Stimulated activated naive CD8-positive, alpha-beta T cell treated with anti-CD3 and anti-CD28 coated beads, Interleukin-15, amount 100 ng/mL, for 72 hours (primary cell): Measurements from ENCODE around the gene PARD6B.

Source experiments
- ATAC-seq: fragments of 150-1000 bp; cut with Tn5 transposase; 2 replicates; pipeline ENCODE4 v1.10.0; 2021; ENCODE audit warnings: mild to moderate bottlenecking, moderate library complexity
- DNase-seq, 2 donors: peaks; one replicate each; pipeline ENCODE4 v3.0.0; 2021 to 2022
- H3K27ac Mint-ChIP-seq, 2 donors: one replicate each; pipeline ENCODE4 v1.8.0; 2022; ENCODE audit warnings: mild to moderate bottlenecking in 2 of 2, mixed read lengths in 2 of 2, moderate library complexity in 2 of 2
- H3K27me3 Mint-ChIP-seq: one replicate; pipeline ENCODE4 v1.8.0; 2022; ENCODE audit warnings: mixed read lengths
- H3K4me1 Mint-ChIP-seq: one replicate; pipeline ENCODE4 v1.8.0; 2022; ENCODE audit warnings: mild to moderate bottlenecking, mixed read lengths
- H3K4me3 Mint-ChIP-seq, 2 donors: one replicate each; pipeline ENCODE4 v1.8.0; 2022; ENCODE audit warnings: mild to moderate bottlenecking in 2 of 2, mixed read lengths in 2 of 2, moderate library complexity in 1 of 2
- H3K9me3 Mint-ChIP-seq, 2 donors: one replicate each; pipeline ENCODE4 v1.8.0; 2022; ENCODE audit warnings: mixed read lengths in 2 of 2

Gene PARD6B

GRCh38 chr20:50727792-50728485 lies 3.4 kb upstream of the PARD6B start:
- H3K4me3 Mint-ChIP-seq, result no peak overlapping the region
- H3K9me3 Mint-ChIP-seq, result no peaks in the 10 kb centered on the region
- H3K27ac Mint-ChIP-seq, result no peak overlapping the region
- ATAC-seq (no peak), DNase-seq (no peak)
- H3K27me3 Mint-ChIP-seq, result no peaks in the 10 kb centered on the region
- peaks cover 16% of the 10 kb centered on the region for H3K4me1 Mint-ChIP-seq

GRCh38 chr20:50728486-50728980 lies 2.8 kb upstream of the PARD6B start:
- peaks cover 16% of the 10 kb centered on the region for H3K4me1 Mint-ChIP-seq
- no peak overlapping the region for H3K4me3 Mint-ChIP-seq
- H3K27me3 Mint-ChIP-seq, result no peaks in the 10 kb centered on the region
- no peak for ATAC-seq
- H3K9me3 Mint-ChIP-seq, result no peaks in the 10 kb centered on the region
- H3K27ac Mint-ChIP-seq, result no peak overlapping the region
- DNase-seq, result no peak

DNA sequence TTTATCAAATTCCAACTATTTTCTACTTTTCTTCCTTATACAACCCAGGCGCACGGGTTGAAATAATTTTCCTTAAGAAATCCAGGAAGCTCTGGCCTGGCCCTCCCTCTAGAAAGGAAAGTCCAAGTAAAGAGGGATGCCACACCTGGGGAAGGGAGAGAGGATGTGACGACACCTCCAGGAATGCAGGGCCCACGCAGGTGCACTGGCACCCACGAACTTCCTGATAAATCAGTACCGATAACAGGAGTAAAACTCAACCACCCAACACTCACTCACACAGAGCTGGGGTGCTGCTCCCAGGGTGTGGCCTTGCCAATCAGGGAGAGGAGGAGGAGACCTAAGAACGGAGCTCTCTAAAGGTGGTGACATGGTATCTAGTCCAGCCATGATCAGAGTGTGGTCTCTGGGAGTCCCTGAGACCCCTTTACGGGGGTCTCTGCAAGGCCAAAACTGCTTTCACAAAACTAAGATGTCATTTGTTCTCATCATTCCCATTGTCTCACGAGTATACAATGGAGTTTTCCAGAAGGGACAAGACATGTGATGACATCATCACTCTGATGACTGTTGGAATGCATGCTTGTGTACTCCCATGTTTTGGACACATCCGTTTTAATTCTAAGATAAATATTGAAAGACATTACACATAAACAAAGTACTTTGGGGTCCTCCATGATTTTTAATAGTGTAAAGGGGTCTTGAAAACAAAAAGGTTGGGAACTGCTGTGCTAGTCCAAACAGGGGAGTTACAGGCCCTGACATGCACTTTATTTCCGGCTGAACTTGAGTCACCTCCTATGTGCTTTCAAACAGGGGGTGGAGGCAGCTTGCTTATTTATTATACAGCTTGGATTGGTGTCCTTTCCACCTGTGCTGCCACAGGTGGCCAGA lies 2.2 kb upstream of the PARD6B start:
- H3K27ac Mint-ChIP-seq, result no peak overlapping the region
- ATAC-seq (no peak), DNase-seq (no peak)
- no peaks in the 10 kb centered on the region for H3K9me3 Mint-ChIP-seq
- no peaks in the 10 kb centered on the region for H3K27me3 Mint-ChIP-seq
- H3K4me3 Mint-ChIP-seq, result no peak overlapping the region
- H3K4me1 Mint-ChIP-seq, result peaks cover 16% of the 10 kb centered on the region

- ATAC-seq (no peak), DNase-seq (no peak)
- Mint-ChIP-seq H3K27ac (peak overlapping the region in 1 of 2 donors; percentile 49), H3K27me3 (no peaks in the 10 kb centered on the region), H3K9me3 (no peaks in the 10 kb centered on the region), H3K4me1 (peaks cover 23% of the 10 kb centered on the region), H3K4me3 (peak overlapping the region; percentile 83 to 85)
Observed at GRCh38 chr20:50729901-50730764, 1.2 kb upstream of the PARD6B start.

DNA sequence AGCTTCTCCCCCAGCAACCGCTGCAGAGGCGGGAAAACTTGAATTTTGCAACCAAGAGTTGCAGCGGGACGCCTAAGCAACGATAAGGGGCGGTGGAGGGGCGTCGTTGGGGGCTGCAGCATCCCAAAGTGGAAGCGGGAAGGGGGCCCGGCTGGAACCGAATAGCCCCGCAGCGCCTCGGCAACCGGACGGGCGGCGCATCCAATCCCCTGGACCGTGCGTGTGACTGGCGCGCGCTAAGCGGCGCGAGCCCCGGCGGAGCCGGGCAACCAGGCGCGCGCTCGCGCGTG lies 670 bp upstream of the PARD6B start:
- no peaks in the 10 kb centered on the region for H3K9me3 Mint-ChIP-seq
- ATAC-seq (no peak), DNase-seq (no peak)
- H3K27me3 Mint-ChIP-seq, result no peaks in the 10 kb centered on the region
- H3K4me3 Mint-ChIP-seq, result peak overlapping the region; percentile 83 to 85
- H3K27ac Mint-ChIP-seq, result peak overlapping the region in 1 of 2 donors; percentile 49
- H3K4me1 Mint-ChIP-seq, result peaks cover 28% of the 10 kb centered on the region

DNA sequence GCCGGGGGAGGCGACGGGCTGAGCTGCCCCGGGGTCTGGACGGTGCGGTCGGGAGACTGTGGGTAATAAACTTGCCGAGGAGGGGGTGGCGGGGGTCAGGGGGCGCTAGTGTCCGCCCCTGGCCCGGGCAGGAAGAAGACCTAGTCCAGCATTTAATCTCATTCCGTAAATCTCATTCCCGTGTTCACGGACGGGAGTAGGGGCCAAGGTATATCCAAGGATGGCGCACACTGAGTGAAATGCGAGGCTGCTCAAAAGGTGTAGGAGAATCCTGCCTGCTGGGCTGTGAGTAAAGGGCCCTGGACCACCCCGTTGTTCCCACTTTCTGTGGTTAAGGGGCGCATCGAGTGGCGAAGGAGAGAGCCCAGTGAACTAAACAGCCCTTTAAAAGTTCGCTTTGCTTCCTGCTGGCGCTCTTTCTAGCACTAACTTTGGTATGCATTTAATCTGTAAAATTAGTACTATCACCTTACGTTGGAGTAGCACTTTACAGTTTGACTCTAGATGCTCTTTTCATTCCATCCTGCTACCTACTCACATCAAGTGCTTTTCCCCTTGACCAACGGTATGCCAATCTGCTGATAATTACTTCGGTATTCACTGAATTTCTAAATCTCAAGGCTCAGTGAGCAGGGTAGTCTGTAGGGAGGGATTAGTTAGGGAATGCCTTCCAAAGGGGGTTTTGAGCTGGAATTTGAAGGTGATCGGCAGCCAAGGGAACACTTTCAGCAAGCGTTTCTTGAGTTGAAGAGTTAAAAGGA lies 730 bp downstream of the PARD6B start:
- no peaks in the 10 kb centered on the region for H3K27me3 Mint-ChIP-seq
- ATAC-seq (no peak), DNase-seq (peak in 1 of 2 donors; percentile 16)
- peaks cover 33% of the 10 kb centered on the region for H3K4me1 Mint-ChIP-seq
- H3K9me3 Mint-ChIP-seq, result no peaks in the 10 kb centered on the region
- H3K4me3 Mint-ChIP-seq, result peak overlapping the region; percentile 83 to 85
- H3K27ac Mint-ChIP-seq, result peak overlapping the region; percentile 54 to 72

DNA sequence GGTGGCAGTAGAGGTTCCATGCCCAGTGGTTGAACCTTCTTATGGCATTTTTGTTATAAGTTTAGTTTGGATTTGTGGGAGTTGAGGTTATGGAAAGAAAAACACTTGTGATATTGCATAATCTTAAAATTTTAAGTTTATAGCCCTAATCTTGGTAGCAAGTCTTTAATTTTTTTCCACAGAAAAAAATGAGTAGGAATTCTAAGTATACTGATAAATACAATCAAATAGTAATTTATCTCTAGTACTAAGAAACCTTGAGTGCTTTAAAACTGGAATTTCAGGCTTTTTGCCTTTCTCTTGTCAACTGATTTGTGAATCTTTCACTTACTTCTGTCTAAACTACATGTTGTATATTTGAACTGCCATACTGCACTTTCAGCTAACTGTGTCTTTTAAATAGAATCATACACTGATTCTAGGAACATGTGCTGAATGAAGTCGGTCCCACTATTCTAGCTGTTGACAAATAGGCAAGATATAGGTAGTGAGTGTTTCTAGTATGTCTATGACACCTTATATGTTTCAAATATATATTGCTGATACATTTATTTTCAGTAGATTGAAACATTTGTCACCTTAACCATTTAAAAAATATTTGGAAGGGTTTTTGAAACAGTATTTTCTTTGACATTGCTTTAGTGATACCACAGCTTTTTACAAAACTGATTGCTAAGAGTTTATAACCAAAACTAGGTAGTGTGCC lies 2.4 kb downstream of the PARD6B start:
- H3K4me1 Mint-ChIP-seq, result peaks cover 37% of the 10 kb centered on the region
- H3K27ac Mint-ChIP-seq, result no peak overlapping the region
- ATAC-seq (no peak), DNase-seq (no peak)
- H3K4me3 Mint-ChIP-seq, result no peak overlapping the region
- H3K9me3 Mint-ChIP-seq, result no peaks in the 10 kb centered on the region
- no peaks in the 10 kb centered on the region for H3K27me3 Mint-ChIP-seq

DNA sequence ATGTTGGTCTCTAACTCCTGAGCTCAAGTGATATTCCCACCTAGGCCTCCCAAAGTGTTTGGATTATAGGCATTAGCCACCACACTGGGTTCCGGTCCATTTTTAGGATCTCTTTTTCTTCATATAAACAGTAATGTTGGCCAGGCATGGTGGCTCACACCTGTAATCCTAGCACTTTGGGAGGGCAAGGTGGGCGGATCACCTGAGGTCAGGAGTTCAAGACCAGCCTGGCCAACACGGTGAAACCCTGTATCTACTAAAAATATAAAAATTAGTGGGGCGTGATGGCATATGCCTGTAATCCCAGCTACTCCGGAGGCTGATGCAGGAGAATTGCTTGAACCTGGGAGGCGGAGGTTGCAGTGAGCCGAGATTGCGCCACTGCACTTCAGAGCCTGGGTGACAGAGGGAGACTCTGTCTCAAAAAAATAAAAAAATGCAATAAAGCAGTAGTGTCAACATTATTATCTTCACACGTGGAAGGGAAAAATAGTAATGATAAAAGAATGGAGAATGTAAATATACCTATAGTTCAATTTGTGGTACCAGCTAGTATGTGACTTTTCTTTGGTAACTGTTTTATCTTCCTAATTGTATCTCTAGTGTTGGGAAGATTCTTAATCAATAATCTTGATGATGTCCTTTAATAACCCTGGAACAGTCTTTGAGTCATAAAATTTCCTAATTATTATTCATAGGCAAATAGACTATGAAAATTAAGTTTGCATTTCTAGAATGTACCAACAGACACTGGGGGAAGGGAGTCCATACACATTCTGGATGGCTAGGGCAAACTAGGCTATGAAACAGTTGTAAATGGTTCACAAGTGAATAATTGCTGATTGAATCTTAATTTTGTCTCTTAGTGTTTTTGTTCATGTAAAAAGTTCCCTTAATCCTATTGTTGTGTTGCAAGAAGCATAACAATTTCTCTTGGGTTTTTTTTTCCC lies 3.6 kb downstream of the PARD6B start:
- Mint-ChIP-seq H3K9me3 (no peaks in the 10 kb centered on the region), H3K27ac (no peak overlapping the region), H3K4me1 (peaks cover 36% of the 10 kb centered on the region), H3K4me3 (no peak overlapping the region), H3K27me3 (no peaks in the 10 kb centered on the region)
- DNase-seq (no peak), ATAC-seq (no peak)

DNA sequence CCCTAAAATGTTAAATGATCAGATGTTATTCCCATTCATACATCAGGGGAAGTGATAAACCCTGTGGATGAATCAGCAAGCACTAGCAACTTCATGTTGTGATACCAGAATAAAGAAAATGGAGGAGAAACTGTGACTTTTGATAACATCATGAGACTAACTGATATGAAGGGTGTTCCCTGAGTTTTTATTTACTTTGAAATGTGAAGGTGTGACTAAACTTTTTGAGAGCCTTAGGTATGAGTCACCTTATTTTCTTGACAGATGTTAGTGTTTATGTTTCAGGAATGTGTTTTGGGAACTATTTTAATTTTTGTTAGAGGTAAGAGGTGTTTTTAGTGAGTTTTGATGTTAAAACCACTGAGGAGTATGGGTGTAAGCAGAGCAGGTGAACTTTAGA lies 4.4 kb downstream of the PARD6B start:
- no peak for DNase-seq
- no peak for ATAC-seq
- H3K4me3 Mint-ChIP-seq, result no peak overlapping the region

GRCh38 chr20:50737352-50737751 lies 6.0 kb downstream of the PARD6B start:
- Mint-ChIP-seq H3K9me3 (no peaks in the 10 kb centered on the region), H3K4me3 (no peak overlapping the region), H3K4me1 (peaks cover 38% of the 10 kb centered on the region), H3K27me3 (no peaks in the 10 kb centered on the region), H3K27ac (no peak overlapping the region)
- DNase-seq (no peak), ATAC-seq (no peak)

More for the DNA sequence above, 4.4 kb downstream of the PARD6B start:
- H3K27me3 Mint-ChIP-seq, result no peaks in the 10 kb centered on the region
- H3K27ac Mint-ChIP-seq, result no peak overlapping the region
- H3K9me3 Mint-ChIP-seq, result no peaks in the 10 kb centered on the region
- peaks cover 33% of the 10 kb centered on the region for H3K4me1 Mint-ChIP-seq

- no peaks in the 10 kb centered on the region for H3K27me3 Mint-ChIP-seq
- no peaks in the 10 kb centered on the region for H3K9me3 Mint-ChIP-seq
- H3K4me1 Mint-ChIP-seq, result peaks cover 44% of the 10 kb centered on the region
- DNase-seq, result no peak
- ATAC-seq, result no peak
- no peak overlapping the region for H3K27ac Mint-ChIP-seq
- H3K4me3 Mint-ChIP-seq, result no peak overlapping the region
Observed at GRCh38 chr20:50743087-50743486, 11.7 kb downstream of the PARD6B start.

GRCh38 chr20:50744143-50744792 lies 12.9 kb downstream of the PARD6B start:
- Mint-ChIP-seq H3K4me1 (peaks cover 44% of the 10 kb centered on the region), H3K27me3 (no peaks in the 10 kb centered on the region), H3K27ac (peak overlapping the region in 1 of 2 donors; percentile 67), H3K9me3 (no peaks in the 10 kb centered on the region), H3K4me3 (no peak overlapping the region)
- no peak for ATAC-seq
- DNase-seq, result no peak

DNA sequence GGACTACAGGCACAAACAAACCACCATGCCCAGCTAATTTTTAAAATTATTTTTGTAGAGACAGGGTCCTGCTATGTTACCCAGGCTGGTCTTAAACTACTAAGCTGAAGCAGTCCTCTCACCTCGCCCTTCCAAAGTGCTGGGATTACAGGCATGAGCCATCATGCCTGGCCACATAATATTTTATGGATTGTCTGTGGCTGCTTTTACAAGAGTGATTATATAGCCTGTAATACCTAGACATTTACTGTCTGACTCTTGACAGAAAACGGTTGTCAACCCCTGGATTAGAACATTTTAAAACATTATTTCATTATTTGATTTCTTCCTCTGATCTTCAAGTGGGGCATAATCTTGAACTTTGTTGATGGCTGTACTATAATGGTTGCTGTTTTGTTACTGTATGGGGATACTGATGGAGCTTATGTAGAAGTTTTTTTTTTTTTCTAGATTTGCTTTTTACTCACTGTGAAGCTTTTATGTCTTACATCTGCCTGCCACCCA lies 14.3 kb downstream of the PARD6B start:
- Mint-ChIP-seq H3K27me3 (no peaks in the 10 kb centered on the region), H3K9me3 (no peaks in the 10 kb centered on the region), H3K27ac (peak overlapping the region in 1 of 2 donors; percentile 40), H3K4me1 (peaks cover 42% of the 10 kb centered on the region), H3K4me3 (no peak overlapping the region)
- ATAC-seq (no peak), DNase-seq (no peak)
